H9 (cell line): ENCODE measurements around the gene CPNE8. TPM values are rescaled to one million over a fixed set of nuclear protein-coding genes. Genes with fewer than 3 reads are reported as not detected.

Experiments used
- DNase-seq: peaks from one replicate; pipeline ENCODE4 v3.0.0-alpha.2; 2017
- H2AFZ ChIP-seq: one replicate; pipeline ENCODE4 v1.6.1; 2013; ENCODE audit warnings: mild to moderate bottlenecking, low read length, control low read depth, moderate library complexity
- H2AK5ac ChIP-seq: 2 replicates; pipeline ENCODE4 v1.6.1; 2013; ENCODE audit warnings: low read length, control low read depth, mixed read lengths; ENCODE audit not compliant: insufficient read length
- H2BK120ac ChIP-seq: one replicate; pipeline ENCODE4 v1.6.1; 2013; ENCODE audit warnings: low read depth, mild to moderate bottlenecking, low read length, control low read depth, inconsistent platforms; ENCODE audit not compliant: poor library complexity, severe bottlenecking
- H2BK12ac ChIP-seq: 2 replicates; pipeline ENCODE4 v1.6.1; 2013; ENCODE audit warnings: low read length, control low read depth, mixed read lengths, low read depth; ENCODE audit not compliant: insufficient read length
- H2BK15ac ChIP-seq: 2 replicates; pipeline ENCODE4 v1.6.1; 2013; ENCODE audit warnings: low read depth, low read length, control low read depth
- H2BK20ac ChIP-seq: one replicate; pipeline ENCODE4 v1.6.1; 2013; ENCODE audit warnings: low read depth, mild to moderate bottlenecking, low read length, control low read depth, inconsistent platforms; ENCODE audit not compliant: poor library complexity, severe bottlenecking
- H2BK5ac ChIP-seq: 2 replicates; pipeline ENCODE4 v1.6.1; 2013; ENCODE audit warnings: low read length, control low read depth, mixed read lengths; ENCODE audit not compliant: insufficient read length
- H3K14ac ChIP-seq: 2 replicates; pipeline ENCODE4 v1.6.1; 2013; ENCODE audit warnings: low read length, control low read depth; ENCODE audit not compliant: insufficient read depth
- H3K18ac ChIP-seq: 2 replicates; pipeline ENCODE4 v1.6.1; 2013; ENCODE audit warnings: low read depth, mild to moderate bottlenecking, mixed read lengths, low read length, control low read depth; ENCODE audit not compliant: insufficient read length
- H3K23ac ChIP-seq: 2 replicates; pipeline ENCODE4 v1.6.1; 2013; ENCODE audit warnings: low read length, control low read depth, mixed read lengths, low read depth; ENCODE audit not compliant: insufficient read length
- H3K23me2 ChIP-seq: 2 replicates; pipeline ENCODE4 v1.6.1; 2013; ENCODE audit warnings: low read depth, mild to moderate bottlenecking, mixed read lengths, low read length, control low read depth; ENCODE audit not compliant: insufficient read length, poor library complexity, severe bottlenecking
- H3K27ac ChIP-seq: 2 replicates; pipeline ENCODE4 v1.5.1; 2013; ENCODE audit warnings: low read length, control low read depth, mixed read lengths, low read depth; ENCODE audit not compliant: insufficient read length
- H3K27me3 ChIP-seq: 2 replicates; pipeline ENCODE4 v1.6.1; 2013; ENCODE audit warnings: low read length, control low read depth, inconsistent platforms; ENCODE audit not compliant: insufficient read depth
- H3K4ac ChIP-seq: 2 replicates; pipeline ENCODE4 v1.6.1; 2013; ENCODE audit warnings: low read depth, mild to moderate bottlenecking, control low read depth, inconsistent platforms, low read length, moderate library complexity
- H3K4me1 ChIP-seq: 2 replicates; pipeline ENCODE4 v1.6.1; 2013; ENCODE audit warnings: low read length, control low read depth, inconsistent platforms; ENCODE audit not compliant: insufficient read depth
- H3K4me2 ChIP-seq: 2 replicates; pipeline ENCODE4 v1.6.1; 2013; ENCODE audit warnings: low read length, control low read depth, mixed read lengths; ENCODE audit not compliant: insufficient read length, insufficient read depth
- H3K56ac ChIP-seq: 2 replicates; pipeline ENCODE4 v1.6.1; 2013; ENCODE audit warnings: low read depth, mild to moderate bottlenecking, mixed read lengths, low read length, control low read depth; ENCODE audit not compliant: insufficient read length
- H3K79me1 ChIP-seq: 2 replicates; pipeline ENCODE4 v1.6.1; 2013; ENCODE audit warnings: low read depth, mild to moderate bottlenecking, moderate library complexity, low read length, control low read depth, inconsistent platforms; ENCODE audit not compliant: insufficient read depth, poor library complexity, severe bottlenecking
- H3K79me2 ChIP-seq: 2 replicates; pipeline ENCODE4 v1.6.1; 2013; ENCODE audit warnings: low read length, control low read depth, inconsistent platforms; ENCODE audit not compliant: insufficient read depth
- H3K9ac ChIP-seq: 2 replicates; pipeline ENCODE4 v1.6.1; 2013; ENCODE audit warnings: low read length, control low read depth, mixed read lengths; ENCODE audit not compliant: insufficient read length; ENCODE audit errors: extremely low read depth
- H3K9me3 ChIP-seq: one replicate; pipeline ENCODE4 v1.6.1; 2013; ENCODE audit warnings: low read depth, low read length, inconsistent platforms; ENCODE audit not compliant: control insufficient read depth
- H3T11ph ChIP-seq: one replicate; pipeline ENCODE4 v1.6.1; 2013; ENCODE audit warnings: mild to moderate bottlenecking, low read length, control low read depth, inconsistent platforms
- H4K20me1 ChIP-seq: one replicate; pipeline ENCODE4 v1.6.1; 2013; ENCODE audit not compliant: control insufficient read depth, insufficient read length, insufficient read depth
- H4K5ac ChIP-seq: 2 replicates; pipeline ENCODE4 v1.6.1; 2013; ENCODE audit warnings: low read depth, mild to moderate bottlenecking, mixed read lengths, low read length, control low read depth; ENCODE audit not compliant: insufficient read length
- H4K8ac ChIP-seq: replicated peaks from 2 replicates; pipeline ENCODE4 v1.6.1; 2013; ENCODE audit warnings: low read length, control low read depth, mixed read lengths, low read depth; ENCODE audit not compliant: insufficient read length
- H4K91ac ChIP-seq: 2 replicates; pipeline ENCODE4 v1.6.1; 2013; ENCODE audit warnings: low read depth, mild to moderate bottlenecking, moderate library complexity, mixed read lengths, low read length, control low read depth; ENCODE audit not compliant: insufficient read length
- H3K27ac Mint-ChIP-seq, 3 experiments: 2 replicates in 2 of 3; 3 replicates in 1 of 3; pipeline ENCODE4 v1.8.0; 2020 to 2021; ENCODE audit warnings: mixed read lengths in 3 of 3, mild to moderate bottlenecking in 1 of 3, moderate library complexity in 1 of 3
- H3K27me3 Mint-ChIP-seq: 2 replicates; pipeline ENCODE4 v1.8.0; 2021; ENCODE audit warnings: low read depth, mild to moderate bottlenecking, moderate library complexity, mixed read lengths
- H3K36me3 Mint-ChIP-seq, 3 experiments: 2 replicates in 2 of 3; 3 replicates in 1 of 3; pipeline ENCODE4 v1.8.0; 2020 to 2021; ENCODE audit warnings: low read depth in 3 of 3, mixed read lengths in 3 of 3; ENCODE audit not compliant: insufficient read depth in 1 of 3
- H3K4me1 Mint-ChIP-seq, 2 experiments: 2 replicates each; pipeline ENCODE4 v1.8.0; 2020; ENCODE audit warnings: mixed read lengths in 2 of 2
- H3K4me3 Mint-ChIP-seq, 2 experiments: 2 replicates in 1 of 2; 3 replicates in 1 of 2; pipeline ENCODE4 v1.8.0; 2020 to 2021; ENCODE audit warnings: mild to moderate bottlenecking in 2 of 2, mixed read lengths in 2 of 2, moderate library complexity in 1 of 2
- H3K9me3 Mint-ChIP-seq, 2 experiments: 2 replicates in 1 of 2; 3 replicates in 1 of 2; pipeline ENCODE4 v1.8.0; 2020; ENCODE audit warnings: mild to moderate bottlenecking in 2 of 2, mixed read lengths in 2 of 2, moderate library complexity in 1 of 2
- WGBS: extraction: QIAGEN DNeasy Blood & Tissue Kit; methylation state at CpG from one replicate; pipeline ENCODE4 v1.1.7; 2013; ENCODE audit warnings: missing lambda C conversion rate, low lambda C conversion rate, mixed read lengths; ENCODE audit not compliant: insufficient read length; ENCODE audit errors: extremely low coverage; 5-methylcytosine and 5-hydroxymethylcytosine counted together
- total RNA-seq: library from RNA; stranded (reverse); gene quantifications from 2 replicates; pipeline ENCODE4 v1.2.1, GENCODE V29; 2021
- TF ChIP-seq, protein P1 (sequence below): fragments of 200-600 bp; sonication (generic); conservative IDR thresholded peaks from 3 replicates; pipeline ENCODE4 v1.8.0; 2021; ENCODE audit warnings: antibody characterized with exemption, mild to moderate bottlenecking

CPNE8 gene
- total RNA-seq, 1 experiment from 2014 or later: 1.9 TPM

DNA sequence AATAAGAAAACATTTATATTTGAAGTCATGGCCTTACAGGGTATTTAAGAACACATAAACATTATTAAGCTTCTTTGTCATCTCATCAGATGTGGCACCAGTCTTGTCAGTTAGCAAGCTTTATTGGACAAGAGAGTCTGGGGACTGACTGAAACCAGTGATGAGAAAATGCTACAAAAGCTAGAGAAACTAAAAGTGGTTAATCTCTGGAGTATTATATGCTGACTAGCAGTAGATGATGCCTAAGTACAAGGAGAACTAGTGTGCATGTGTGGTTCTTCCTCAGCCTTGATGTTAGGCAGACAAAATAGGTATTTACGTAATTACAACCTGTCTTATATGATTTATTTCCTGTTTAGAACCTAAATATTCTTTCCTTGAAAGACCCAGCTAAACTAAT lies 176.5 kb downstream of the CPNE8 start:
- Histone ChIP-seq H2BK12ac (no peak overlapping the region), H3K23me2 (no peaks in the 10 kb centered on the region), H3K4me2 (no peak overlapping the region), H3K4ac (no peak overlapping the region), H4K5ac (no peak overlapping the region), H3K23ac (no peak overlapping the region), H3K27me3 (no peaks in the 10 kb centered on the region), H2AK5ac (no peak overlapping the region), H4K91ac (no peak overlapping the region), H2BK5ac (no peak overlapping the region), H4K20me1 (no peaks in the 10 kb centered on the region), H3T11ph (no peak overlapping the region), H3K79me2 (no peaks in the 10 kb centered on the region), H3K9ac (no peak overlapping the region), H3K18ac (no peak overlapping the region), H3K14ac (no peak overlapping the region), H3K56ac (no peak overlapping the region), H3K27ac (no peak overlapping the region), H2BK120ac (no peak overlapping the region), H2BK20ac (no peak overlapping the region), H3K4me1 (no peaks in the 10 kb centered on the region), H2BK15ac (no peak overlapping the region), H3K9me3 (no peaks in the 10 kb centered on the region), H2AFZ (no peak overlapping the region), H4K8ac (no peak overlapping the region), H3K79me1 (no peaks in the 10 kb centered on the region)
- TF ChIP-seq, protein P1, sequence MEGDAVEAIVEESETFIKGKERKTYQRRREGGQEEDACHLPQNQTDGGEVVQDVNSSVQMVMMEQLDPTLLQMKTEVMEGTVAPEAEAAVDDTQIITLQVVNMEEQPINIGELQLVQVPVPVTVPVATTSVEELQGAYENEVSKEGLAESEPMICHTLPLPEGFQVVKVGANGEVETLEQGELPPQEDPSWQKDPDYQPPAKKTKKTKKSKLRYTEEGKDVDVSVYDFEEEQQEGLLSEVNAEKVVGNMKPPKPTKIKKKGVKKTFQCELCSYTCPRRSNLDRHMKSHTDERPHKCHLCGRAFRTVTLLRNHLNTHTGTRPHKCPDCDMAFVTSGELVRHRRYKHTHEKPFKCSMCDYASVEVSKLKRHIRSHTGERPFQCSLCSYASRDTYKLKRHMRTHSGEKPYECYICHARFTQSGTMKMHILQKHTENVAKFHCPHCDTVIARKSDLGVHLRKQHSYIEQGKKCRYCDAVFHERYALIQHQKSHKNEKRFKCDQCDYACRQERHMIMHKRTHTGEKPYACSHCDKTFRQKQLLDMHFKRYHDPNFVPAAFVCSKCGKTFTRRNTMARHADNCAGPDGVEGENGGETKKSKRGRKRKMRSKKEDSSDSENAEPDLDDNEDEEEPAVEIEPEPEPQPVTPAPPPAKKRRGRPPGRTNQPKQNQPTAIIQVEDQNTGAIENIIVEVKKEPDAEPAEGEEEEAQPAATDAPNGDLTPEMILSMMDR: no peak
- Mint-ChIP-seq H3K27me3 (no peaks in the 10 kb centered on the region), H3K36me3 (peaks cover 0 to 2% (median 0%) of the 10 kb centered on the region in 3 experiments; a peak in 1 of 7 replicates), H3K4me1 (no peaks in the 10 kb centered on the region), H3K9me3 (no peaks in the 10 kb centered on the region; a peak in 1 of 5 replicates), H3K4me3 (no peak overlapping the region), H3K27ac (no peak overlapping the region)
- no peak for DNase-seq
- WGBS: no CpG with 5 or more reads among the region's 1 CpG
